GM12872 (cell line): ENCODE results near the gene RGMA.

Experiments used
- TF ChIP-seq, protein P1 (sequence below): IDR thresholded peaks from 3 replicates; pipeline ENCODE4 v1.5.1; 2011; ENCODE audit warnings: low read depth, mild to moderate bottlenecking, low read length, moderate library complexity; ENCODE audit not compliant: insufficient read depth

RGMA gene

DNA sequence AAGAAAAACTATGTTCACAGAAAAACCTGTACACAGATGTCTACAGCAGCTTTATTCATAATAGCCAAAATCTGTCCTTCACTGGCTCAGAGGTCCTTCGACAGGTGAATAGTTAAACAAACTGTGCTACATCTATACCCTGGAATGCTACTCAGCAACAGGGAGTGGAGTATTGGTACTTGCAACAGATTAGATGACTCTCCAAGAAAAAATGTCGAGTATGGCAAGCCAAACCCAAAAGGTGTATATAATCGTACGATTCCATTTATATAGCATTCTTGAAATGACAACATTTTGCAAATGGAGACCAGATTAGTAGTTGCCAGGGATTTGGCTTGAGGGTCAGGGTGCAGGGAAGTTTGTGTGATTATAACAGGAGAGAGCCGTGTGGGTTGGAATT lies 22.4 kb upstream of the RGMA start:
- TF ChIP-seq, protein P1, sequence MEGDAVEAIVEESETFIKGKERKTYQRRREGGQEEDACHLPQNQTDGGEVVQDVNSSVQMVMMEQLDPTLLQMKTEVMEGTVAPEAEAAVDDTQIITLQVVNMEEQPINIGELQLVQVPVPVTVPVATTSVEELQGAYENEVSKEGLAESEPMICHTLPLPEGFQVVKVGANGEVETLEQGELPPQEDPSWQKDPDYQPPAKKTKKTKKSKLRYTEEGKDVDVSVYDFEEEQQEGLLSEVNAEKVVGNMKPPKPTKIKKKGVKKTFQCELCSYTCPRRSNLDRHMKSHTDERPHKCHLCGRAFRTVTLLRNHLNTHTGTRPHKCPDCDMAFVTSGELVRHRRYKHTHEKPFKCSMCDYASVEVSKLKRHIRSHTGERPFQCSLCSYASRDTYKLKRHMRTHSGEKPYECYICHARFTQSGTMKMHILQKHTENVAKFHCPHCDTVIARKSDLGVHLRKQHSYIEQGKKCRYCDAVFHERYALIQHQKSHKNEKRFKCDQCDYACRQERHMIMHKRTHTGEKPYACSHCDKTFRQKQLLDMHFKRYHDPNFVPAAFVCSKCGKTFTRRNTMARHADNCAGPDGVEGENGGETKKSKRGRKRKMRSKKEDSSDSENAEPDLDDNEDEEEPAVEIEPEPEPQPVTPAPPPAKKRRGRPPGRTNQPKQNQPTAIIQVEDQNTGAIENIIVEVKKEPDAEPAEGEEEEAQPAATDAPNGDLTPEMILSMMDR = no peak

DNA sequence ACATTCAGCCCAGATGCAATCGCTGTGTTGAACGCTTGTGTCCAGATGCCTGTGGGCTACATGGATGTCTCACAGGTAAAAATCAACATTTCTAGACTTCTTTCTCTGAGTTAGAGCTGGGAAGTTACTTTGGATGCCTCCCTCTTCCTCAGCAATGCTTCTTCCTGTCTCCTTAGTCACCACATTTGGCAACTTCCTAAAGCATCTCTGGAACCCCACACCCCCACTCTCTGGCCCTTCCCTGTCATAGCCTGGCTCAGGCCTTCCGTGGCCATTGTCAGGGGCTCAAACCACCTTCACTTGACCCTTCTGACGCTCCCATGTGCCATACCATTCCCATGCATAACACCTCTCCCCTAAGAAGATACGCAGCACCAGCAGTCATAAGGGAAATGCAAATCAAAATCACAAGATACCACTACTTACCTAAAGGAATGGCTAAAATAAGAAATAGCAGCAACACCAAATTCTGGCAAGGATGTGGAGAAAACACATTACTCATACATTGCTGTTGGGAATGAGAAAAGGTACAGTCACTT lies 21.6 kb upstream of the RGMA start:
- TF ChIP-seq, protein P1 = no peak

DNA sequence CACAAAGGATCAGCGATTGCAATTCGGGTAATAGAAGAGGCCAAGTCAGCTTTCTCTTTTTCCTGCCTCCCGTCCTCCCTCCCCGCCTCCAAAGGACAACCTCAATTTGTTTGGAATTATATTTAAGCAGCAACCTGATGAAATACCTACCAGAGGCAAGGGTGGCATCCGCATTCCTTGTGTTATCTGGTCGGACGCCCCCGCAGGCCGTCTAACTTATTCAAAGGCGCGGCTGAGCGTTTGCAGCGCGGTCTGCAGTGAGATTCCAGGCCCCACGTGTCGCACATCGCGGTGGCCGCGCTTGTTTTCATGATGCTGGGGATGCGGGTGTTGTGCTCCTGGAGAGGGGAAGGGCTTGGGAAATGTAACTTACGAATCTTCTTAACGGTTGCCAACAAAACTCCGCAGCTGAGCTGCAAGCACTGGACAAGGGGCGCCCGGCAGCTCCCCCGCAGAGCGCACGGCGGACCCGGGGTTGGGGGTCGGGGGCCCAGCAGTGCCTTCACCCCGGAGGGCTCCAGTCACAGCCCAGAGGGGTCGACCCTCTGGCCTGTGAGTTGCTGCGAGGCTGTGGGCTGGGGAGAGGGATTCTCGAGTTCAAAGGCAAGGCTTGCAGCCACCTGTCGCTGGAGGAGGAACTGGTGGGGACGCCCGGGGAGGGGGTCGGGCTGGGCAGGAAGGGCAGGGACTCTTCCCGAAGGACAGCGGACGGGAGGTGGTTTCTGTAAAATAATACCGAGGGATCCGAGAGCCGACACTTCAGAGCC lies 20.5 kb upstream of the RGMA start:
- TF ChIP-seq, protein P1 = no peak

DNA sequence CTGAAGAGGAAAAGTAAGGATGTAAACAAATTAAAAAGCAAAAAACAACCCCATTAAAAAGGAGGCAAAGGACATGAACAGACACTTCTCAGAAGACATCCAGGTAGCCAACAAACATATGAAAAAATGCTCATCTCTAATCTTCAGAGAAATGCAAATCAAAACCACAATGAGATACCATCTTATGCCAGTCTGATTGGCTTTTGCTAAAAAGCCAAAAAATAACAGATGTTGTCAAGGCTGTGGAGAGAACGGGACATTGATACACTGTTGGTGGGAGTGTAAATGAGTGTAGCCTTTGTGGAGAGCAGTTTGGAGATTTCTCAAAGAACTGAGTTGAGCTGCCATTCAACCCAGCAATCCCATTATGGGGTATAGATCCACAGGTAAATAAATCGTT lies 18.6 kb upstream of the RGMA start:
- TF ChIP-seq, protein P1 = no peak

DNA sequence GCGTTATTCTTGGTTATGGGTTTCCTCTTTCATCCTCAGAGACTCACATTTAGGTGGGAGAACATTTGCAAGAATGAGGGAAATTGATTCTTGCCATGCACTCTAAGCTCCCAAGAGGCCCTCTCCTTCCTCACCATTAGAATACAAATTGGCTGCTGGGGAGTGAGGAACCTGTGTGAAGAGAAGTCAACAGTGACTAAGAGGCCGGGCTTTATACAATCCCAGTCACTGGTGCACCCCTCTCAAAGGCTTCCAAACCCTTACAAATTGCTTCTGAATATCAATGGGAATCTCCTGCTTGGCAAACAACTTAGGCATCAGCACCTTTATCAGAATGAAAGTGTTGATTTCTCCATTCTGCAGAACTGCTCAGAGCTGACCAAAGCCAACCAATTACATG lies 16.5 kb upstream of the RGMA start:
- TF ChIP-seq, protein P1 = no peak

DNA sequence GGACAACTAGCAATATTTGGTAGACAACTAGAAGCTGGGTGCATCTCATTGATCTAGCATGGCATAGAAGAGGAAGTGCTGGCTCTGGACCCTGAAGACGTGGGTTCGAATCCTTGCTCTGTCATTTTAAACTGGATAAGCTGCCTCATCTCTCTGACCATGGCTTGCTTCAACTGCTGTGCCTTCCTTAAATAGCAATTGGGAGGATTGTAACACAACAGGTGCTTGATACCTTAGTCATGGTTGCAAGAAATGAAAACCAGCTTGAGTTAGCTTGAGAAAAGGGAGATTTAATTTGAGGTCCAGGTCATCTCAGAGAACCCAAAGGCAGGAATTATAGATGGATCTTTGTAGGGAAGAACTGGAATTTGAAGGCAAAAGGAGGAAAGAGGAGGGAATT lies 14.8 kb upstream of the RGMA start:
- TF ChIP-seq, protein P1 = no peak

DNA sequence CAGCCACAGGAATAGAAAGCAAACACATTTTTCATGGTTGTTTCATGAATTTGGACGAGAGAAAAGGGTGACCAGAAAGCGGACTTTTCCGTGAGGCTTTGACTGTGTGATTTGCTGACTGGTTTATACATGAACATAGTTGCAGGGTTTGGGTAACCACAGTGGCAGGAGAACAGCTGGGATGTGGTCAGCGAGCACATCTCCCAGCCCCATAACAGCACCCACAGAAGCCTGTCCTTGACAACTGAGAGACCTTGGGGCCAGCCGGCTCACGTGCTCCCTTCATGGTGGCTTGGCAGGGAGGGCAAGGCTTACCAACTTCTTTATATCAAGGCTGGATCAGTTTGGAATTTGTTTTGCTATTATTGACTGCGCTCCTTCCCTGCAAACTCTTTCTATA lies 13.2 kb upstream of the RGMA start:
- TF ChIP-seq, protein P1 = no peak
